Activated CD4-positive, alpha-beta T cell treated with anti-CD3 and anti-CD28 coated beads for 4 hours (primary cell): ENCODE data around the gene BCL11B.

Experiments
- DNase-seq, 2 donors: peaks; one replicate each; pipeline ENCODE4 v3.0.0-alpha.2; 2020

Gene BCL11B

GRCh38 chr14:99216191-99216590, 55.8 kb downstream of the BCL11B start:
- DNase-seq, result no peak

- DNase-seq, result no peak
Measured at GRCh38 chr14:99215277-99215676, 56.7 kb downstream of the BCL11B start.

- no peak for DNase-seq
Measured at GRCh38 chr14:99214701-99215100, 57.3 kb downstream of the BCL11B start.

- no peak for DNase-seq
Measured at GRCh38 chr14:99213527-99213971, 58.4 kb downstream of the BCL11B start.

- peak; percentile 52 to 68 for DNase-seq
Measured at GRCh38 chr14:99213101-99213500, 58.9 kb downstream of the BCL11B start.

- no peak for DNase-seq
Measured at GRCh38 chr14:99212646-99213045, 59.4 kb downstream of the BCL11B start.

GRCh38 chr14:99212199-99212598, 59.8 kb downstream of the BCL11B start:
- no peak for DNase-seq

- no peak for DNase-seq
Measured at GRCh38 chr14:99211410-99211809, 60.6 kb downstream of the BCL11B start.

- DNase-seq, result no peak
Measured at GRCh38 chr14:99210333-99210732, 61.7 kb downstream of the BCL11B start.

GRCh38 chr14:99209409-99209808, 62.6 kb downstream of the BCL11B start:
- no peak for DNase-seq

- no peak for DNase-seq
Measured at GRCh38 chr14:99208318-99208717, 63.7 kb downstream of the BCL11B start.

GRCh38 chr14:99207456-99207855, 64.5 kb downstream of the BCL11B start:
- DNase-seq, result no peak

GRCh38 chr14:99206090-99206489, 65.9 kb downstream of the BCL11B start:
- DNase-seq, result no peak

GRCh38 chr14:99205086-99205688, 66.8 kb downstream of the BCL11B start:
- DNase-seq, result no peak

- DNase-seq, result no peak
Measured at GRCh38 chr14:99203801-99204200, 68.2 kb downstream of the BCL11B start.

- no peak for DNase-seq
Measured at GRCh38 chr14:99203080-99203479, 68.9 kb downstream of the BCL11B start.

- DNase-seq, result no peak
Measured at GRCh38 chr14:99202516-99202915, 69.5 kb downstream of the BCL11B start.

GRCh38 chr14:99201351-99202073, 70.5 kb downstream of the BCL11B start:
- DNase-seq, result no peak

- DNase-seq, result no peak
Measured at GRCh38 chr14:99200654-99201005, 71.4 kb downstream of the BCL11B start.

- DNase-seq, result no peak
Measured at GRCh38 chr14:99199846-99200653, 71.9 kb downstream of the BCL11B start.

- no peak for DNase-seq
Measured at GRCh38 chr14:99198746-99199502, 73.1 kb downstream of the BCL11B start.

GRCh38 chr14:99196310-99196650, 75.7 kb downstream of the BCL11B start:
- no peak for DNase-seq

- DNase-seq, result no peak
Measured at GRCh38 chr14:99195602-99196309, 76.2 kb downstream of the BCL11B start.
